ENCODE data around the gene OVOL2. TPM values are rescaled to one million over a fixed set of nuclear protein-coding genes. Genes with fewer than 3 reads are reported as not detected.
A peak's percentile ranks its signal among the peaks of the same experiment; 100 is the strongest.
"Not testable (repeated sequence)": the region's sequence is repeated elsewhere in the genome, so short reads cannot be mapped to it uniquely, and the experiment has no call there.

OVOL2 gene
- total RNA-seq, result 10 to 100 TPM in 4 of 6 donors, 1 to 10 TPM in 2; 6.6 to 36.7 (median 19.2) TPM

DNA sequence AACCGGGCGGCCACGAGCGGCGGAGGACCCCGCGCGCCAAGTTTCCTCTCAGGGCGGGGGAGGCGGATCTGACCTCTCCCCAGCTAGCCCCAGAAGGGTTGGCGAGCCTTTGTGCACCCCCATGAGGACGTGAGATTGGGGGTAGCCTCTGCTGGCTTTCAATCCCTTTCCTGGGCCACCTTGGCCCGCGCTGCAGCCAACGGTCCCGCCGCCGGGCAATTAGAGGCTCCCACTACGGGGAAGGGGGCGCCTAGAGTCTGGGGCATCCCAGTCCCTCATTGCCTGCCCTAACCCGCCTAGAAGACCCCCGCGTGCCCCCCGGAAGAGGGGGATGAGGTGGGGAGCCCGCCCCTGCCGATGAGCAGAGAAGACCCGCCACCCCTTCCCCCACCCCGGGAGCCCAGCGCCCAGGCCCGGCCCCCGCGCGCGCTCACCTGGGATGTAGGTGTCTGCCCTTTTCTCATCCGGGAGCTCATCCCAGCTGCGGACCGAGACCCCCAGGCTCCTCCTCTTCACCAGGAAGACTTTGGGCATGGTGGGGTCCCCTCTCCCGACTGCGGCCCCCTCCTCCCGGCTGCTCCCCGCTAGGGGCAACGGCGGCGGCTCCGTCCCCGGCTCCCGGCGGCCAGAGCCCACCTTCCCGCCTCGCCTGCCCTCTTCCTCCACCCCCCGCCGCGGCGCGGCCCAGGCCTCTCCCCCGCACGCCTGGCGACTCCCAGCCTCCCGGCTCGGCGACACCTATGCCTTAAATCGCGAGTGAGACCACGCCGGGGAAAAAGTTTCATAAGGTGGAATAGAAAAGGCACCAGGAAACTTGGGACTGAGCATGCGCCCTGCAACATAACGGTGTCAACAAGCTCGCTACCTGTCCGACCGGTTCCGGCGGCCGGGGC lies at the start of gene OVOL2:
TSS of gene OVOL2 (minus strand) at position 816 of the 893 bp plus-strand sequence. CDS start at position 534, 282 bp downstream.
- H3K27ac ChIP-seq, result peak within 1 kb of the TSS; percentile 61 to 84 (median 76)
- peaks cover 0 to 33% (median 14%) of the 10 kb centered on the region in 4 donors for H3K27me3 ChIP-seq
- peaks cover 23 to 55% (median 31%) of the 10 kb centered on the region in 4 donors for H3K4me1 ChIP-seq
- TF ChIP-seq, protein P1, sequence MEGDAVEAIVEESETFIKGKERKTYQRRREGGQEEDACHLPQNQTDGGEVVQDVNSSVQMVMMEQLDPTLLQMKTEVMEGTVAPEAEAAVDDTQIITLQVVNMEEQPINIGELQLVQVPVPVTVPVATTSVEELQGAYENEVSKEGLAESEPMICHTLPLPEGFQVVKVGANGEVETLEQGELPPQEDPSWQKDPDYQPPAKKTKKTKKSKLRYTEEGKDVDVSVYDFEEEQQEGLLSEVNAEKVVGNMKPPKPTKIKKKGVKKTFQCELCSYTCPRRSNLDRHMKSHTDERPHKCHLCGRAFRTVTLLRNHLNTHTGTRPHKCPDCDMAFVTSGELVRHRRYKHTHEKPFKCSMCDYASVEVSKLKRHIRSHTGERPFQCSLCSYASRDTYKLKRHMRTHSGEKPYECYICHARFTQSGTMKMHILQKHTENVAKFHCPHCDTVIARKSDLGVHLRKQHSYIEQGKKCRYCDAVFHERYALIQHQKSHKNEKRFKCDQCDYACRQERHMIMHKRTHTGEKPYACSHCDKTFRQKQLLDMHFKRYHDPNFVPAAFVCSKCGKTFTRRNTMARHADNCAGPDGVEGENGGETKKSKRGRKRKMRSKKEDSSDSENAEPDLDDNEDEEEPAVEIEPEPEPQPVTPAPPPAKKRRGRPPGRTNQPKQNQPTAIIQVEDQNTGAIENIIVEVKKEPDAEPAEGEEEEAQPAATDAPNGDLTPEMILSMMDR (IDR thresholded peaks at IDR 0.05), result no peak
- peak in 1 of 4 donors; percentile 36 for TF ChIP-seq POLR2A (IDR thresholded peaks at IDR 0.05)
- peak; percentile 51 to 80 for ATAC-seq (ENCODE audit: low FRiP score in 2 of 2)
- no peaks in the 10 kb centered on the region for H3K36me3 ChIP-seq
- H3K4me3 ChIP-seq, result peak within 1 kb of the TSS; percentile 41 to 60 (median 52)
- H3K9me3 ChIP-seq, result no peaks in the 10 kb centered on the region
- DNase-seq, result peak; percentile 89 to 94
- 0 to 2% methylated on average over 25 to 42 of the region's 73 CpGs for WGBS, 2 donors

DNA sequence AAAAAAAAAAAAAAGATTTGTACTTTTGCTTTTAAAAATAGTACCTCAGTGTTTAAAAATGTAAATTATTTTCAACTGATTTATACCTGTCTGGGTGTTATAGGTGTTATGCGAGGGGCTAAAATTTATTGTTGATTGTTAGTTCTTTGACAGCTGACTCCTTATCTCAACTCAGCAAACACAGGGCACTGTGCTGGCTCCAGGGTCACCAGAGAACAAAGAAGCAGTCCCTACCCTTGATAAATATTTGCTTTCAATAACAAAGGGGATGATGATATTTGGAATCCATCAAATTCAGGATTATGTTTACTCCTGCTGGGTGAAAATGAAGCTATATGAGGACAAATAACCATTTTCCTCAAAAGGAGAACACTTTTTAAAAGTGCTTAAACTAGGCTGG lies 45.8 kb upstream of the OVOL2 start:
- ATAC-seq (ENCODE audit: low FRiP score in 2 of 2), result no peak
- Histone ChIP-seq H3K36me3 (no peaks in the 10 kb centered on the region), H3K9me3 (no peaks in the 10 kb centered on the region), H3K4me1 (no peaks in the 10 kb centered on the region), H3K4me3 (no peak overlapping the region), H3K27me3 (no peaks in the 10 kb centered on the region), H3K27ac (no peak overlapping the region)
- TF ChIP-seq POLR2AphosphoS5 (IDR thresholded peaks at IDR 0.05) (no peak), EP300 (IDR thresholded peaks at IDR 0.05) (no peak), POLR2A (IDR thresholded peaks at IDR 0.05) (no peak)
- TF ChIP-seq, protein P1 (IDR thresholded peaks at IDR 0.05), result no peak
- 45 to 56% methylated on average over 1 of the region's 1 CpG for WGBS, 2 donors
- no peak for DNase-seq

DNA sequence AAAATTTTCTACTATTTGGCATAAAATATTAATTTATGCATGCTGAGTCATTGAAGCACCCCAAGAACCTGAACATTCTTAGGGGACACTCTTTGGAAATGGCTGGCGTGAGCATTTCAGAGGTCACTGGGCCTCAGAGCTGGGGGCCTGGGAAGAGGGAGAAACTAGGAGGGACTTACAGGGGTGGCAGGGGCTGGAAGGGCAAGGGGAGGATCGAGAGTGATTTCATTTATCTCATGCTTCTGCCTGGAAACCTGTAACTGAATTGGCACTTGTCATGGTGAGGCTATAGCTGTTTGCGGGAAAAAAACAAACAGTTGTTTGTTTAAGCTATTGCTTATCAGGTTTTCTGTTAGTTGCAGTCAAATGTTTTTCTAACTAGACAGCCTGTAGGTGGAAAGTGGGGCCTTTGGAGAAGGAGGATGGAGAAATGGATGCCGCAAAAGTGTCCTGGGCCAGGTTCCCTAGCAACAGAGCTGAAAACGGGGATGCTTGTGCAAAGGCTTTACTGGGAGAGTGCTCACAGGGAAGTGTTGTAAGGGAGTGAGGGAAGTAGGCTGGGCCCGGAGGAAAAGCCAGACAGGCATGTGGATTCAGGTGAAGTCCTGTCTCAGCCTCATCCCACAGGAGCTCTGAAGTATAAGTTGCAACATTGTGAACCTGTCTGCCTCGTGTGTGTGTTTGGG lies 43.6 kb upstream of the OVOL2 start:
- Histone ChIP-seq H3K4me1 (no peaks in the 10 kb centered on the region), H3K36me3 (no peaks in the 10 kb centered on the region), H3K9me3 (no peaks in the 10 kb centered on the region), H3K27ac (no peak overlapping the region), H3K27me3 (no peaks in the 10 kb centered on the region), H3K4me3 (no peak overlapping the region)
- DNase-seq (no peak), ATAC-seq (ENCODE audit: low FRiP score in 2 of 2) (no peak)
- TF ChIP-seq, protein P1 (IDR thresholded peaks at IDR 0.05), result no peak
- no peak for TF ChIP-seq POLR2A (IDR thresholded peaks at IDR 0.05)
- TF ChIP-seq POLR2AphosphoS5 (IDR thresholded peaks at IDR 0.05), result no peak
- no peak for TF ChIP-seq EP300 (IDR thresholded peaks at IDR 0.05)
- 47 to 54% methylated on average over 7 of the region's 7 CpGs for WGBS, 2 donors

DNA sequence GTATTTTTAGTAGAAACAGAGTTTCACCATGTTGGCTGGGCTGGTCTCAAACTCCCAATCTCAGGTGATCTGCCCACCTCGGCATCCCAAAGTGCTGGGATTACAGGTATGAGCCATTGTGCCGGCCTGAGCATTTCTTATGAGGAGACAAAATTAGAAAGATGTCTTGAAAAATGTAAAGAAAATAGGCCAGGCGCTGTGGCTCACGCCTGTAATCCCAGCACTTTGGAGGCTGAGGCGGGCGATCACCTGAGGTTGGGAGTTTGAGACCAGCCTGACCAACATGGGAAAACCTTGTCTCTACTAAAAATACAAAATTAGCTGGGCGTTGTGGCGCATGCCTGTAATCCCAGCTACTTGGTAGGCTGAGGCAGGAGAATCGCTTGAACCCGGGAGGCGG lies 42.9 kb upstream of the OVOL2 start:
- not testable (repeated sequence) for H3K27ac ChIP-seq; H3K4me3 ChIP-seq; DNase-seq; H3K9me3 ChIP-seq; H3K27me3 ChIP-seq; H3K36me3 ChIP-seq; ATAC-seq (ENCODE audit: low FRiP score in 2 of 2); H3K4me1 ChIP-seq
- 95 to 96% methylated on average over 11 of the region's 11 CpGs for WGBS, 2 donors

DNA sequence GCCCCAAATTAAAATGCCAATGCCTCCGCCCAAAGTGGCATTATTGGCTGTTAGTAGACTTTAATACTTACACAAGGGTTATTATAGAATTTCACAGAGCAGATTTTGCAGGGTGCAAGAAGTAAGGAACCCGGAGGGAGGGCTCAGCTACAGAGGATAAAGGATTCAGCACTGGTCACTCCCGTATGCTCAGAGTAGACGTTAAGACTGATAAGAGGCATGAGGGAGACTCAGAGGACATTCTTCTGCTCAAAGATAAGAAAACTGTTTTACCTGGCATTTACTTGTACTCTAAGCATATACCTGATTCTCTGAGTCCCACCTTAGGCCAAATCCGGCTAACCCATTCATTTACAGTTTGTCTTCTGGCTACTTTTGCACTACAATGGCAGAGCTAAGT lies 36.5 kb upstream of the OVOL2 start:
- 58 to 78% methylated on average over 5 of the region's 5 CpGs for WGBS, 2 donors
- DNase-seq, result no peak
- TF ChIP-seq POLR2AphosphoS5 (IDR thresholded peaks at IDR 0.05), result no peak
- no peak for TF ChIP-seq EP300 (IDR thresholded peaks at IDR 0.05)
- TF ChIP-seq, protein P1 (IDR thresholded peaks at IDR 0.05), result no peak
- no peak for TF ChIP-seq POLR2A (IDR thresholded peaks at IDR 0.05)
- Histone ChIP-seq H3K4me3 (no peak overlapping the region), H3K27me3 (no peaks in the 10 kb centered on the region), H3K27ac (no peak overlapping the region), H3K4me1 (no peaks in the 10 kb centered on the region), H3K9me3 (no peaks in the 10 kb centered on the region), H3K36me3 (no peaks in the 10 kb centered on the region)
- no peak for ATAC-seq (ENCODE audit: low FRiP score in 2 of 2)

Data from upper lobe of left lung (tissue), 6 donors.